ENCODE data around the gene TMEM183A. TPM values are rescaled to one million over a fixed set of nuclear protein-coding genes. Genes with fewer than 3 reads are reported as not detected.

TMEM183A gene
- total RNA-seq, 4 donors from 2014 or later, result 28.7 to 41.4 (median 30.6) TPM

DNA sequence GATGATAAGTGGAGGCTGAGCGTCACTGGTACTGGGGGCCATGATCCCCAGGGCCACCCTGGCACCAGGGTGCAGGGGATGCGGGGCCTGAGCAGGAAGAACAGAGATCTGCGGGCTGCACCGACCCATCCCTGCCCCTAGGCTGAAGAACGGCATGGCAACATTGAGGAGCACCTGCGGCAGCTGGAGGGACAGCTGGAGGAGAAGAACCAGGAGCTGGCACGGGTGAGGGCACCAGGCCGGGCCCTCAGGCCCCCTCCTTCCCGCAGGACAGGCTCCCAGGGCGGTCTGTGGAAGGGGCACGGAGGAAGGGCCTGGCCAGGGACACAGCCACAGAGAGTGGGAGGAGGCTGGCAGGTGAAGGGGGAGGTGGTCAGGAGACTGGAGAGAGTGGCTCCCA is 40.9 kb downstream of the TMEM183A start:
- Histone ChIP-seq H3K4me1 (peaks cover 0 to 9% of the 10 kb centered on the region in 2 donors), H3K36me3 (peaks cover 0 to 36% of the 10 kb centered on the region in 2 donors), H3K4me3 (no peak overlapping the region), H3K27ac (no peak overlapping the region), H3K9me3 (no peaks in the 10 kb centered on the region), H3K27me3 (no peaks in the 10 kb centered on the region)
- no peak for TF ChIP-seq POLR2A (IDR thresholded peaks at IDR 0.05)
- TF ChIP-seq, protein P1, sequence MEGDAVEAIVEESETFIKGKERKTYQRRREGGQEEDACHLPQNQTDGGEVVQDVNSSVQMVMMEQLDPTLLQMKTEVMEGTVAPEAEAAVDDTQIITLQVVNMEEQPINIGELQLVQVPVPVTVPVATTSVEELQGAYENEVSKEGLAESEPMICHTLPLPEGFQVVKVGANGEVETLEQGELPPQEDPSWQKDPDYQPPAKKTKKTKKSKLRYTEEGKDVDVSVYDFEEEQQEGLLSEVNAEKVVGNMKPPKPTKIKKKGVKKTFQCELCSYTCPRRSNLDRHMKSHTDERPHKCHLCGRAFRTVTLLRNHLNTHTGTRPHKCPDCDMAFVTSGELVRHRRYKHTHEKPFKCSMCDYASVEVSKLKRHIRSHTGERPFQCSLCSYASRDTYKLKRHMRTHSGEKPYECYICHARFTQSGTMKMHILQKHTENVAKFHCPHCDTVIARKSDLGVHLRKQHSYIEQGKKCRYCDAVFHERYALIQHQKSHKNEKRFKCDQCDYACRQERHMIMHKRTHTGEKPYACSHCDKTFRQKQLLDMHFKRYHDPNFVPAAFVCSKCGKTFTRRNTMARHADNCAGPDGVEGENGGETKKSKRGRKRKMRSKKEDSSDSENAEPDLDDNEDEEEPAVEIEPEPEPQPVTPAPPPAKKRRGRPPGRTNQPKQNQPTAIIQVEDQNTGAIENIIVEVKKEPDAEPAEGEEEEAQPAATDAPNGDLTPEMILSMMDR (IDR thresholded peaks at IDR 0.05 in 4 of 5, conservative IDR thresholded peaks at IDR 0.05 in 1 of 5), result no peak
- ATAC-seq (no peak), DNase-seq (no peak)
- intact Hi-C loops (cut with DNase I; ENCODE audit: low total_unique reads), result no loop called here
- in situ Hi-C loops (cut with MboI; ENCODE audit: low sequenced_read_pairs in 4 of 4), result no loop called here

DNA sequence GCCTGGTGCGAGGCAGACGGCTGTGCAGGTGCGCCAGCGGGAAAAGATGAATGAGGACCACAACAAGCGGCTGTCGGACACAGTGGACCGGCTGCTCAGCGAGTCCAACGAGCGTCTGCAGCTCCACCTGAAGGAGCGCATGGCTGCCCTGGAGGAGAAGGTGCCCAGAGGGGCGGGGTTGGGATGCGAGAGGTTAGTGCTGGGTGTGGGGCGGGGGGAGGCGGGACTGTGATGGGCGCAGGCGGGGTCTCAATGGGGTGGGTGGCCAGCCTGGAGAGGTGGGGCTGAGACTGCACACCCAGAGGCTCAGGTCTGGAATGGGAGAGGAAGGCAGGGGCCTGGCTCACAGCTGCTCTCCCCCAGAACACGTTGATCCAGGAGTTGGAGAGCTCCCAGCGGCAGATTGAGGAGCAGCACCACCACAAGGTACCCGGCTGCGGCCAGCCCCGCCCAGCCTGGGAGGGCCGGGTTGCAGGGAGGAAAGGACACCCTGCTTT is 41.4 kb downstream of the TMEM183A start:
- DNase-seq (no peak), ATAC-seq (no peak)
- peaks cover 0 to 34% of the 10 kb centered on the region in 2 donors for H3K36me3 ChIP-seq
- H3K9me3 ChIP-seq, result no peaks in the 10 kb centered on the region
- TF ChIP-seq POLR2A (IDR thresholded peaks at IDR 0.05), result no peak
- TF ChIP-seq, protein P1 (IDR thresholded peaks at IDR 0.05 in 4 of 5, conservative IDR thresholded peaks at IDR 0.05 in 1 of 5), result no peak
- peaks cover 0 to 9% of the 10 kb centered on the region in 2 donors for H3K4me1 ChIP-seq
- H3K27me3 ChIP-seq, result no peaks in the 10 kb centered on the region
- H3K4me3 ChIP-seq, result no peak overlapping the region
- in situ Hi-C loops (cut with MboI; ENCODE audit: low sequenced_read_pairs in 4 of 4) (no loop called here), intact Hi-C loops (cut with DNase I; ENCODE audit: low total_unique reads) (no loop called here)
- H3K27ac ChIP-seq, result no peak overlapping the region

- no peak for DNase-seq
- peaks cover 0 to 9% of the 10 kb centered on the region in 2 donors for H3K4me1 ChIP-seq
- intact Hi-C loops (cut with DNase I; ENCODE audit: low total_unique reads), result no loop called here
- no peak overlapping the region for H3K27ac ChIP-seq
- no peaks in the 10 kb centered on the region for H3K9me3 ChIP-seq
- H3K4me3 ChIP-seq, result no peak overlapping the region
- in situ Hi-C loops (cut with MboI; ENCODE audit: low sequenced_read_pairs in 4 of 4), result no loop called here
- no peaks in the 10 kb centered on the region for H3K27me3 ChIP-seq
- TF ChIP-seq, protein P1 (IDR thresholded peaks at IDR 0.05 in 4 of 5, conservative IDR thresholded peaks at IDR 0.05 in 1 of 5), result no peak
- TF ChIP-seq POLR2A (IDR thresholded peaks at IDR 0.05), result no peak
- ATAC-seq, result no peak
- H3K36me3 ChIP-seq, result peaks cover 0 to 32% of the 10 kb centered on the region in 2 donors
These were observed 41.9 kb downstream of the TMEM183A start for GRCh38 chr1:203049077-203049476.

GRCh38 chr1:203049576-203050180 is 42.5 kb downstream of the TMEM183A start:
- H3K27ac ChIP-seq, result no peak overlapping the region
- no peaks in the 10 kb centered on the region for H3K27me3 ChIP-seq
- peaks cover 0 to 32% of the 10 kb centered on the region in 2 donors for H3K36me3 ChIP-seq
- peaks cover 0 to 9% of the 10 kb centered on the region in 2 donors for H3K4me1 ChIP-seq
- H3K4me3 ChIP-seq, result no peak overlapping the region
- DNase-seq (no peak), ATAC-seq (no peak)
- no peak for TF ChIP-seq POLR2A (IDR thresholded peaks at IDR 0.05)
- in situ Hi-C loops (cut with MboI; ENCODE audit: low sequenced_read_pairs in 4 of 4), result loop anchor here in 1 of 4 donors (10.0 kb wide), 1 partner anchor 165 kb away; no protein-coding TSS in a partner anchor
- intact Hi-C loops (cut with DNase I; ENCODE audit: low total_unique reads), result no loop called here
- H3K9me3 ChIP-seq, result no peaks in the 10 kb centered on the region

DNA sequence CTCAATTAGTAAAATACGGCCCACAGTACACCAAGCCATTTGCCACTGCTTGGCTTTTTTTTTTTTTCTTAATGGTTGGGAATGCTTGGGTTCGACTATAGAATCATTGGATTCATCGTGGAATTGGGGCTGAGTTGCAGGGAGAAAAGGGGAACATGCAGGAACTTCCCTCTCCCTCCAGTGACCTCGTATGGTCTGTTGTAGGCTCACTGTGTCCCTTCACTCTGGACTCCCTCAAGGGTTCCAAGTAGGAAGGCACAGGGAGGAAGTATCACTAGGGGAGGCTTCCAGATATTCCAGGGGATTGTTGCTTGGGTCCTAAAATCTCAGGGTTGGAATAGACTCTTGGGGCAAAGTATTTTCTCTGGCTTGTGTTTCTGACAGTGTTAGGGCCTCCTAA is 43.7 kb downstream of the TMEM183A start:
- peaks cover 0 to 9% of the 10 kb centered on the region in 2 donors for H3K4me1 ChIP-seq
- H3K27me3 ChIP-seq, result no peaks in the 10 kb centered on the region
- intact Hi-C loops (cut with DNase I; ENCODE audit: low total_unique reads), result no loop called here
- no peak for ATAC-seq
- in situ Hi-C loops (cut with MboI; ENCODE audit: low sequenced_read_pairs in 4 of 4), result loop anchor here in 1 of 4 donors (10.0 kb wide), 1 partner anchor 164 kb away; no protein-coding TSS in a partner anchor
- no peak overlapping the region for H3K27ac ChIP-seq
- TF ChIP-seq POLR2A (IDR thresholded peaks at IDR 0.05), result no peak
- TF ChIP-seq, protein P1 (IDR thresholded peaks at IDR 0.05 in 4 of 5, conservative IDR thresholded peaks at IDR 0.05 in 1 of 5), result no peak
- H3K36me3 ChIP-seq, result peaks cover 0 to 32% of the 10 kb centered on the region in 2 donors
- no peaks in the 10 kb centered on the region for H3K9me3 ChIP-seq
- H3K4me3 ChIP-seq, result no peak overlapping the region
- DNase-seq, result no peak
